ENCODE results near the gene KCNMA1.
A peak's percentile ranks its signal among the peaks of the same experiment; 100 is the strongest.

DNA sequence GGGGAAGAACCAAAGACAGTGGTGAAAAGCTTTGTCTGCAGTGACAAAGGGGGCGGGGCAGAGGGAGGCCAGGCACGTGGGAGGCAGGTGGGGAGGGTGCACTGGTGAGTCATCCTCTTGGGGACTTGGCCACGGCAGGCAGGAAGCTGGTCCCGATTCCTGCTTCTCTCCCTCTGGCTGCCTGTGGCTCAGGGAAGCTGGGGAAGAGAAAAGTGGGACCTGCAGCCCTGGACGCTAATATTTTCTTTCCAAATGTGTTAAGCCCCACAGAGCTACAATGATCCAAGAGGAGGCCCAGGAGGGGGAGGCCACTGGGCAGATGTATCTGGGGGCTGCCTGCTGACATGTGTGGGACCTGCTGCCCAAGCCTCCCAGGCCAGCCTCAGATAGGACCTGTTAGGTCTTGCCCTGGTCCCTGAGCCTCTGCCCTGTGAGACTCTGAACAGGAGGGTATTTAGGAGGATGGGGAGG, 231.8 kb downstream of the KCNMA1 start:
- TF ChIP-seq TAF1 (IDR thresholded peaks at IDR 0.05; ENCODE audit: low read depth): no peak
- peak; percentile 59; the same call in 1 of the 2 replicates for TF ChIP-seq TCF12 (IDR thresholded peaks at IDR 0.05; ENCODE audit: low read depth)

Measured in Ishikawa (cell line).